Panc1 (cell line): ENCODE results near the gene ATR. TPM values are rescaled to one million over a fixed set of nuclear protein-coding genes. Genes with fewer than 3 reads are reported as not detected.
"Not testable (repeated sequence)": the region's sequence is repeated elsewhere in the genome, so short reads cannot be mapped to it uniquely, and the experiment has no call there.

Source experiments
- ATAC-seq: fragments of 200-7000 bp; cut with Tn5 transposase; 2 replicates; pipeline ENCODE4 v1.9.1; 2020; ENCODE audit warnings: mild to moderate bottlenecking, moderate library complexity
- BruUV-seq: library from RNA; stranded (reverse); fragments of 400-500 nt; replicated peaks from 2 replicates; lab custom pipeline; 2021; lab: Mats Ljungman, UMichigan
- CTCF ChIA-PET: fragments of 300-600 bp; sonication (Branson Sonifier 250); formaldehyde crosslinking; loops from one replicate; lab custom pipeline; 2022; ENCODE audit warnings: antibody characterized with exemption; lab: Charles Lee
- POLR2A ChIA-PET: fragments of 300-600 bp; sonication (Branson Sonifier 250); formaldehyde crosslinking; loops from one replicate; lab custom pipeline; 2022; ENCODE audit warnings: antibody characterized with exemption; lab: Charles Lee
- DNase-seq: peaks from one replicate; pipeline ENCODE4 v3.0.0-alpha.2; 2010; ENCODE audit warnings: low read depth, low spot score
- H3K27ac ChIP-seq: 2 replicates; pipeline ENCODE4 v1.5.1; 2011; ENCODE audit warnings: mild to moderate bottlenecking, low read length, inconsistent platforms
- H3K27me3 ChIP-seq: fragments of 200-500 bp; sonication (Bioruptor generic); 2 replicates; pipeline ENCODE4 v1.6.0; 2014; ENCODE audit warnings: low read length, inconsistent platforms; ENCODE audit not compliant: control insufficient read depth, insufficient read depth
- H3K36me3 ChIP-seq: fragments of 200-500 bp; sonication (Bioruptor generic); 2 replicates; pipeline ENCODE4 v1.5.1; 2014; ENCODE audit warnings: inconsistent platforms, mild to moderate bottlenecking, low read length, moderate library complexity; ENCODE audit not compliant: control insufficient read depth, insufficient read depth
- H3K4me1 ChIP-seq: 2 replicates; pipeline ENCODE4 v1.5.1; 2011; ENCODE audit warnings: inconsistent platforms, mild to moderate bottlenecking, low read length, moderate library complexity; ENCODE audit not compliant: control insufficient read depth, insufficient read depth
- H3K4me3 ChIP-seq, 2 experiments: 2 replicates each; pipeline ENCODE4 v1.5.1; 2011 to 2012; ENCODE audit warnings: low read depth in 2 of 2, low read length in 2 of 2, mild to moderate bottlenecking in 2 of 2, inconsistent platforms in 1 of 2, moderate library complexity in 1 of 2
- H3K9me3 ChIP-seq: fragments of 200-500 bp; sonication (Bioruptor generic); 2 replicates; pipeline ENCODE4 v1.5.1; 2014; ENCODE audit warnings: low read depth, mild to moderate bottlenecking, inconsistent platforms, low read length, moderate library complexity; ENCODE audit not compliant: control insufficient read depth, insufficient read depth
- POLR2AphosphoS5 ChIP-seq: IDR thresholded peaks from 2 replicates; pipeline ENCODE4 v1.6.1; 2012; ENCODE audit warnings: mild to moderate bottlenecking, low read depth, low read length, moderate library complexity
- SIN3A ChIP-seq: IDR thresholded peaks from 2 replicates; pipeline ENCODE4 v1.6.1; 2012; ENCODE audit warnings: low read depth, mild to moderate bottlenecking, low read length, moderate library complexity, borderline replicate concordance; ENCODE audit not compliant: insufficient read depth
- TCF7L2 ChIP-seq: IDR thresholded peaks from 2 replicates; pipeline ENCODE4 v1.6.1; 2011; ENCODE audit warnings: mild to moderate bottlenecking, low read depth, low read length, inconsistent platforms
- in situ Hi-C: cut with HindIII; loops from 2 replicates; pipeline ENCODE4 v1.10.0; 2016; ENCODE audit warnings: low sequenced_read_pairs, low pct_unique_long_range_greater_than_20kb
- intact Hi-C: fragments of 100-400 bp; cut with micrococcal nuclease; formaldehyde crosslinking; loops from one replicate; pipeline ENCODE4 v1.10.0; 2022; ENCODE audit not compliant: unreplicated experiment
- total RNA-seq: library from RNA; stranded (reverse); gene quantifications from one replicate; pipeline ENCODE4 v1.2.1, GENCODE V29; 2021; ENCODE audit not compliant: unreplicated experiment
- TF ChIP-seq, protein P1 (sequence below): fragments of 450-650 bp; IDR thresholded peaks from 2 replicates; pipeline ENCODE4 v1.5.1; 2017; ENCODE audit warnings: mild to moderate bottlenecking
- TF ChIP-seq, protein P2 (sequence below), 2 experiments: IDR thresholded peaks; 2 replicates each; pipeline ENCODE4 v1.6.1; 2011 to 2012; ENCODE audit warnings: low read depth in 2 of 2, control low read depth in 1 of 2, low read length in 1 of 2, mild to moderate bottlenecking in 1 of 2, moderate library complexity in 1 of 2; ENCODE audit not compliant: insufficient read depth in 1 of 2

Gene ATR
- total RNA-seq, 1 experiment from 2014 or later: 38.6 TPM

DNA sequence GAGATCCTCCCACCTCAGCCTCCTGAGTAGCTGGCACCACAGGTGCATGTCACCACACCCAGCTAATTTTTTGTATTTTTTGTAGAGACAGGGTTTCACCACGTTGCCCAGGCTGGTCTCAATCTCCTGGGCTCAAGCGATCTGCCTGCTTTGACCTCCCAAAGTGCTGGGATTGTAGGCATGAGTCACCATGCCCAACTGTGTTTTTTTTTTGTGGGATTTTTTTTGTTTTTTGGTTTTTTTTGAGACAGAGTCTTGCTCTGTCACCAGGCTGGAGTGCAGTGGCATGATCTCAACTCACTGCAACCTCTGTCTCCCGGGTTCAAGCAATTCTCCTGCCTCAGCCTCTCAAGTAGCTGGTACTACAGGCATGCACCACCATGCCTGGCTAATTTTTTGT, 9.1 kb downstream of the ATR start:
- not testable (repeated sequence) for DNase-seq

DNA sequence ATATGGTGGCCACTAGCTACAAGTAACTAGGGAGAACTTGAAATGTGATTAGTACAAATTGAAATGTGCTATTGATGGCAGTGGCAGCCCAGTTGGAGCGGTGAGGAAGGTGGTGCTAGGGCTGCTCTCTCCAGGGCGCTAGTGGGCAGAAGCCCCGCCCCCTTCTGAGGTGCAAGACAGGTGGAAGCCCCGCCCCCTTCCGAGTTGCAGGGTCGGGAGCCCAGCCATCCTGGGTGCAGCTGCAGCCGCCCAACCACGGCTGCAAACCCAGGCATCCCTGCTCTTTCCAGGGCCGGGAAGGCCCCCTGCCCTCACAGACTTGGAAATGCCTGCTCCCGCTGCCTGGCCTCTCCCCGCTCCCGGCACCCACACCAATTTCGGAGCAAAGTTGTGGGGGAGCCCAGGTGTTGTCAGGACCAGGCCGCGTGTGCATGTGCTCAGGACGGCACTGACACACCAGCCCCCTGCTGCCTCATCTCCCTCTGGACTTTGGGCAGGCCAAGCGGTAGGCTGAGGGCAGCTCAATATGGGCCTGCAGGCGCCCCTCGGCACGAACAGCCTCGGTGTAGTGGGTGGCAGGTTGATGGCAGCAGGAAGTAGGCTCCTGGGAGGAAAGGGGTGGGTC, 10.0 kb downstream of the ATR start:
- Histone ChIP-seq H3K27me3 (no peaks in the 10 kb centered on the region), H3K36me3 (peaks cover 11% of the 10 kb centered on the region; the same call in 1 of the 2 replicates), H3K4me3 (no peak overlapping the region), H3K4me1 (no peaks in the 10 kb centered on the region), H3K9me3 (no peaks in the 10 kb centered on the region), H3K27ac (no peak overlapping the region)
- ATAC-seq: peak; percentile 61
- POLR2A ChIA-PET: no interaction called here
- in situ Hi-C loops: no loop called here
- no TSS peak for BruUV-seq
- TF ChIP-seq, protein P1, sequence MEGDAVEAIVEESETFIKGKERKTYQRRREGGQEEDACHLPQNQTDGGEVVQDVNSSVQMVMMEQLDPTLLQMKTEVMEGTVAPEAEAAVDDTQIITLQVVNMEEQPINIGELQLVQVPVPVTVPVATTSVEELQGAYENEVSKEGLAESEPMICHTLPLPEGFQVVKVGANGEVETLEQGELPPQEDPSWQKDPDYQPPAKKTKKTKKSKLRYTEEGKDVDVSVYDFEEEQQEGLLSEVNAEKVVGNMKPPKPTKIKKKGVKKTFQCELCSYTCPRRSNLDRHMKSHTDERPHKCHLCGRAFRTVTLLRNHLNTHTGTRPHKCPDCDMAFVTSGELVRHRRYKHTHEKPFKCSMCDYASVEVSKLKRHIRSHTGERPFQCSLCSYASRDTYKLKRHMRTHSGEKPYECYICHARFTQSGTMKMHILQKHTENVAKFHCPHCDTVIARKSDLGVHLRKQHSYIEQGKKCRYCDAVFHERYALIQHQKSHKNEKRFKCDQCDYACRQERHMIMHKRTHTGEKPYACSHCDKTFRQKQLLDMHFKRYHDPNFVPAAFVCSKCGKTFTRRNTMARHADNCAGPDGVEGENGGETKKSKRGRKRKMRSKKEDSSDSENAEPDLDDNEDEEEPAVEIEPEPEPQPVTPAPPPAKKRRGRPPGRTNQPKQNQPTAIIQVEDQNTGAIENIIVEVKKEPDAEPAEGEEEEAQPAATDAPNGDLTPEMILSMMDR: no peak
- TF ChIP-seq SIN3A (no peak), TCF7L2 (no peak), POLR2AphosphoS5 (no peak)
- TF ChIP-seq, protein P2, sequence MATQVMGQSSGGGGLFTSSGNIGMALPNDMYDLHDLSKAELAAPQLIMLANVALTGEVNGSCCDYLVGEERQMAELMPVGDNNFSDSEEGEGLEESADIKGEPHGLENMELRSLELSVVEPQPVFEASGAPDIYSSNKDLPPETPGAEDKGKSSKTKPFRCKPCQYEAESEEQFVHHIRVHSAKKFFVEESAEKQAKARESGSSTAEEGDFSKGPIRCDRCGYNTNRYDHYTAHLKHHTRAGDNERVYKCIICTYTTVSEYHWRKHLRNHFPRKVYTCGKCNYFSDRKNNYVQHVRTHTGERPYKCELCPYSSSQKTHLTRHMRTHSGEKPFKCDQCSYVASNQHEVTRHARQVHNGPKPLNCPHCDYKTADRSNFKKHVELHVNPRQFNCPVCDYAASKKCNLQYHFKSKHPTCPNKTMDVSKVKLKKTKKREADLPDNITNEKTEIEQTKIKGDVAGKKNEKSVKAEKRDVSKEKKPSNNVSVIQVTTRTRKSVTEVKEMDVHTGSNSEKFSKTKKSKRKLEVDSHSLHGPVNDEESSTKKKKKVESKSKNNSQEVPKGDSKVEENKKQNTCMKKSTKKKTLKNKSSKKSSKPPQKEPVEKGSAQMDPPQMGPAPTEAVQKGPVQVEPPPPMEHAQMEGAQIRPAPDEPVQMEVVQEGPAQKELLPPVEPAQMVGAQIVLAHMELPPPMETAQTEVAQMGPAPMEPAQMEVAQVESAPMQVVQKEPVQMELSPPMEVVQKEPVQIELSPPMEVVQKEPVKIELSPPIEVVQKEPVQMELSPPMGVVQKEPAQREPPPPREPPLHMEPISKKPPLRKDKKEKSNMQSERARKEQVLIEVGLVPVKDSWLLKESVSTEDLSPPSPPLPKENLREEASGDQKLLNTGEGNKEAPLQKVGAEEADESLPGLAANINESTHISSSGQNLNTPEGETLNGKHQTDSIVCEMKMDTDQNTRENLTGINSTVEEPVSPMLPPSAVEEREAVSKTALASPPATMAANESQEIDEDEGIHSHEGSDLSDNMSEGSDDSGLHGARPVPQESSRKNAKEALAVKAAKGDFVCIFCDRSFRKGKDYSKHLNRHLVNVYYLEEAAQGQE (IDR thresholded peaks at IDR 0.05; ENCODE audit: insufficient read depth in 1 of 2, low read depth in 2 of 2, low read length in 1 of 2): no peak
- CTCF ChIA-PET: no interaction called here
- intact Hi-C loops: no loop called here
- DNase-seq: no peak

More for the DNA sequence above, 9.1 kb downstream of the ATR start:
- in situ Hi-C loops, H3K27ac ChIP-seq, H3K27me3 ChIP-seq, intact Hi-C loops, BruUV-seq, ATAC-seq, H3K9me3 ChIP-seq, CTCF ChIA-PET, H3K36me3 ChIP-seq, H3K4me3 ChIP-seq, H3K4me1 ChIP-seq: not testable (repeated sequence)
- POLR2A ChIA-PET: interaction anchor here (0.7 kb wide), 1 partner anchor 19 kb away, joined by 3 read pairs; no protein-coding TSS in a partner anchor

DNA sequence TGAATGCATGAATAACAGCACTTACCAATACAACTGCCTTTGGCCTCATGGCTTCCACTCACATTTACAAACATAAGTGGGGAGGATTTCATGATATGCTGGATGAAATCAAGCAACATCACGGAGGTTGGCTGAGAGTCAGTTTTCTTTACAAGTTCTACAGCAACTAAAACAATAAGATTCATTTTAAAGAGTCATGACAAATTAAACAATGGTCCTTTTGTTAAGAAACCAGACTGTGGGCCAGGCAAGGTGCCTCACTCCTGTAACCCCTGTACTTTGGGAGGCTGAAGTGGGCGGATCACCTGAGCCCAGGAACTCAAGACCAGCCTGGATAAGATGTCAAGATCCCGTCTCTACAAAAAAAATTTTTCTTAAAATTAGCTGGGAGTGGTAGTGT, 12.4 kb downstream of the ATR start:
- in situ Hi-C loops (no loop called here), intact Hi-C loops (no loop called here)
- no peak overlapping the region for H3K27ac ChIP-seq
- peaks cover 23% of the 10 kb centered on the region for H3K36me3 ChIP-seq
- POLR2A ChIA-PET: interaction anchor here (0.7 kb wide), 1 partner anchor 158 kb away, joined by 4 read pairs; the partner anchor contains the start of gene TRPC1
- ATAC-seq (no peak), DNase-seq (no peak)
- TF ChIP-seq TCF7L2: no peak
- TF ChIP-seq, protein P1: no peak
- no peak for TF ChIP-seq SIN3A
- TF ChIP-seq POLR2AphosphoS5: no peak
- TF ChIP-seq, protein P2 (IDR thresholded peaks at IDR 0.05; ENCODE audit: insufficient read depth in 1 of 2, low read depth in 2 of 2, low read length in 1 of 2): no peak
- H3K4me1 ChIP-seq: no peaks in the 10 kb centered on the region
- CTCF ChIA-PET: no interaction called here
- no peak overlapping the region for H3K4me3 ChIP-seq
- no peaks in the 10 kb centered on the region for H3K27me3 ChIP-seq
- no TSS peak for BruUV-seq
- no peaks in the 10 kb centered on the region for H3K9me3 ChIP-seq
